HepG2 (cell line): ENCODE measurements around the gene KLHL12. TPM values are rescaled to one million over a fixed set of nuclear protein-coding genes. Genes with fewer than 3 reads are reported as not detected.

Source experiments
- ETV6 ChIP-seq: sonication (generic); formaldehyde crosslinking; conservative IDR thresholded peaks from 2 replicates; pipeline ENCODE4 v1.4.0; 2020; ENCODE audit warnings: missing genetic modification reagents
- FOXJ3 ChIP-seq: sonication (generic); formaldehyde crosslinking; IDR thresholded peaks from 2 replicates; pipeline ENCODE4 v1.4.0; 2020; ENCODE audit warnings: missing genetic modification reagents, mild to moderate bottlenecking, borderline replicate concordance
- GFI1 ChIP-seq: sonication (generic); formaldehyde crosslinking; IDR thresholded peaks from 2 replicates; pipeline ENCODE4 v1.5.0; 2020; ENCODE audit warnings: missing genetic modification reagents, mild to moderate bottlenecking, borderline replicate concordance
- IRX3 ChIP-seq: sonication (generic); formaldehyde crosslinking; IDR thresholded peaks from 2 replicates; pipeline ENCODE4 v1.8.1; 2023; ENCODE audit warnings: mild to moderate bottlenecking, low read depth, missing genetic modification reagents, borderline replicate concordance
- PHF21A ChIP-seq: sonication (generic); formaldehyde crosslinking; IDR thresholded peaks from 2 replicates; pipeline ENCODE4 v1.5.0; 2020; ENCODE audit warnings: mild to moderate bottlenecking, missing genetic modification reagents
- SMAD3 ChIP-seq: sonication (generic); formaldehyde crosslinking; IDR thresholded peaks from 2 replicates; pipeline ENCODE4 v1.4.0; 2020; ENCODE audit warnings: missing genetic modification reagents
- TAF1 ChIP-seq: sonication (generic); formaldehyde crosslinking; IDR thresholded peaks from 2 replicates; pipeline ENCODE4 v1.4.0; 2020; ENCODE audit warnings: missing genetic modification reagents
- U2AF2 ChIP-seq: fragments of 200-400 bp; formaldehyde crosslinking; IDR thresholded peaks from 2 replicates; pipeline ENCODE4 v1.6.1; 2017; ENCODE audit warnings: low read depth, mild to moderate bottlenecking, low read length
- ZNF253 ChIP-seq: sonication (generic); formaldehyde crosslinking; IDR thresholded peaks from 2 replicates; pipeline ENCODE4 v1.8.0; 2022; ENCODE audit warnings: mild to moderate bottlenecking, missing genetic modification reagents, borderline replicate concordance
- ZNF350 ChIP-seq: sonication (generic); formaldehyde crosslinking; IDR thresholded peaks from 2 replicates; pipeline ENCODE4 v1.4.0; 2020; ENCODE audit warnings: mild to moderate bottlenecking, low read depth, missing genetic modification reagents, borderline replicate concordance
- ZNF441 ChIP-seq: sonication (generic); formaldehyde crosslinking; IDR thresholded peaks from 2 replicates; pipeline ENCODE4 v1.7.0; 2021; ENCODE audit warnings: missing genetic modification reagents, borderline replicate concordance
- ZNF460 ChIP-seq: sonication (generic); formaldehyde crosslinking; IDR thresholded peaks from 2 replicates; pipeline ENCODE4 v1.5.1; 2020; ENCODE audit warnings: missing genetic modification reagents, mild to moderate bottlenecking, borderline replicate concordance
- ZNF781 ChIP-seq: sonication (generic); formaldehyde crosslinking; IDR thresholded peaks from 2 replicates; pipeline ENCODE4 v1.5.1; 2020; ENCODE audit warnings: borderline replicate concordance, mild to moderate bottlenecking, missing genetic modification reagents; ENCODE audit errors: not compliant biosample characterization
- ZNF879 ChIP-seq: sonication (generic); formaldehyde crosslinking; IDR thresholded peaks from 2 replicates; pipeline ENCODE4 v1.8.1; 2023; ENCODE audit warnings: missing genetic modification reagents
- polyA plus RNA-seq, 8 experiments: library from polyadenylated mRNA; depleted of rRNA in 3 of 8; stranded (reverse) in 7 of 8; unstranded in 1 of 8; fragments of >200 nt; fragmentation: Illumina TruSeq in 4 of 8; extraction: Trizol in 4 of 8; gene quantifications; 2 replicates each; pipeline versions ENCODE4 v1.2.1 to v1.2.3, GENCODE V29; 2011 to 2016; ENCODE audit warnings: low read depth in 4 of 8, missing spikeins in 1 of 8, mixed read lengths in 1 of 8; ENCODE audit not compliant: insufficient read depth in 1 of 8
- total RNA-seq, 5 experiments: library from RNA; depleted of rRNA; stranded (reverse); fragments of >200 nt; fragmentation: Illumina TruSeq; extraction: Trizol; gene quantifications; 2 replicates each; pipeline ENCODE4 v1.2.3, GENCODE V29; 2016; ENCODE audit warnings: low read depth in 1 of 5
- TF ChIP-seq, protein P1 (sequence below): sonication (generic); formaldehyde crosslinking; IDR thresholded peaks from 2 replicates; pipeline ENCODE4 v1.5.0; 2020; ENCODE audit warnings: missing genetic modification reagents
- TF ChIP-seq, protein P2 (sequence below): sonication (generic); formaldehyde crosslinking; IDR thresholded peaks from 2 replicates; pipeline ENCODE4 v1.5.0; 2020; ENCODE audit warnings: mild to moderate bottlenecking, missing genetic modification reagents, moderate library complexity
- TF ChIP-seq, protein P3 (sequence below): sonication (generic); formaldehyde crosslinking; IDR thresholded peaks from 2 replicates; pipeline ENCODE4 v1.4.0; 2020; ENCODE audit warnings: mild to moderate bottlenecking, missing genetic modification reagents

KLHL12 gene
- total and polyA plus RNA-seq, 2 of the 13 experiments (the other 11 are each of a cell fraction or from before 2014, with no cell fraction given): 19.2 to 25.2 TPM

DNA sequence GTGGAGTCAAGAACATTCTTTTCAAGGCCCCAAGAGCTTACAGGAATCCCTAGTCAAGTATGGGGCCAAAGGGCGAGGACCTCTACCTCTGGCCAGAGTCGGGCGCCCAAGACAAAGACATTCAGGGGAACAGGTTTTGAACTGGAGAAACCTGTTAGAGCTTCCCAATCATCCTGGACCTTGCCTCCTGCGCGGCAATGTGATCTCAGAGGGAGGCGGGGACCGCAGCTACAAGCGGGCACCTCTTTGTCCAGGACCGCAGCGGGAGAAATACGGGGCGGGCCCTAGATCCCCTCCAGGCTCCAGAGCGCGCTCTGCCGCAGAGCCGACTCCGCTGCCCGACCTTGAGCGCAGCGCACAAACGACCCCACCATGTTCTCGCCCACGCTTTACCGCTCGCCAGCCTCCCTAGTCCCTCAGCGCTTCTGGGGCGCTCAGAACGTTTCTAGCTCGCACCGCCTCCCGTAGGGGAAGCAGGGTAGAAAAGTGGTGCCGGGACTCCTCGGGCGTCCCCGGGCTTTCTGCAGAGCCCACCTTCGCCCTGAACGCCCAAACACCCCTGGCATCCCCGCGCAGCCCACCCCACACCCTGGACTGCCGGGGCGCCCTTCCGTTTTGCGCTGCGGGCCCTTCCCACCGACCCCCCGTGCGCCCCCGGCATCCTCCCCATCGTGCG is 66.2 kb downstream of the KLHL12 start (continued):
- TF ChIP-seq ZNF441 (CRISPR knock-in tag) (peak; percentile 23; the same call in 1 of the 2 replicates), ZNF879 (no peak), ZNF460 (CRISPR knock-in tag) (no peak), SMAD3 (CRISPR knock-in tag) (no peak), TAF1 (CRISPR knock-in tag) (peak; percentile 71), IRX3 (no peak), ETV6 (CRISPR knock-in tag) (no peak), FOXJ3 (CRISPR knock-in tag) (0 out of 2 replicates have a peak, but pooled peaks have one; percentile 24), ZNF781 (CRISPR knock-in tag) (no peak), ZNF350 (CRISPR knock-in tag) (peak; percentile 21; the same call in 1 of the 2 replicates), GFI1 (CRISPR knock-in tag) (no peak), PHF21A (CRISPR knock-in tag) (peak; percentile 78), ZNF253 (CRISPR knock-in tag) (no peak), U2AF2 (no peak)
- TF ChIP-seq, protein P1, sequence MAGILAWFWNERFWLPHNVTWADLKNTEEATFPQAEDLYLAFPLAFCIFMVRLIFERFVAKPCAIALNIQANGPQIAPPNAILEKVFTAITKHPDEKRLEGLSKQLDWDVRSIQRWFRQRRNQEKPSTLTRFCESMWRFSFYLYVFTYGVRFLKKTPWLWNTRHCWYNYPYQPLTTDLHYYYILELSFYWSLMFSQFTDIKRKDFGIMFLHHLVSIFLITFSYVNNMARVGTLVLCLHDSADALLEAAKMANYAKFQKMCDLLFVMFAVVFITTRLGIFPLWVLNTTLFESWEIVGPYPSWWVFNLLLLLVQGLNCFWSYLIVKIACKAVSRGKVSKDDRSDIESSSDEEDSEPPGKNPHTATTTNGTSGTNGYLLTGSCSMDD (CRISPR knock-in tag): no peak
- TF ChIP-seq, protein P2, sequence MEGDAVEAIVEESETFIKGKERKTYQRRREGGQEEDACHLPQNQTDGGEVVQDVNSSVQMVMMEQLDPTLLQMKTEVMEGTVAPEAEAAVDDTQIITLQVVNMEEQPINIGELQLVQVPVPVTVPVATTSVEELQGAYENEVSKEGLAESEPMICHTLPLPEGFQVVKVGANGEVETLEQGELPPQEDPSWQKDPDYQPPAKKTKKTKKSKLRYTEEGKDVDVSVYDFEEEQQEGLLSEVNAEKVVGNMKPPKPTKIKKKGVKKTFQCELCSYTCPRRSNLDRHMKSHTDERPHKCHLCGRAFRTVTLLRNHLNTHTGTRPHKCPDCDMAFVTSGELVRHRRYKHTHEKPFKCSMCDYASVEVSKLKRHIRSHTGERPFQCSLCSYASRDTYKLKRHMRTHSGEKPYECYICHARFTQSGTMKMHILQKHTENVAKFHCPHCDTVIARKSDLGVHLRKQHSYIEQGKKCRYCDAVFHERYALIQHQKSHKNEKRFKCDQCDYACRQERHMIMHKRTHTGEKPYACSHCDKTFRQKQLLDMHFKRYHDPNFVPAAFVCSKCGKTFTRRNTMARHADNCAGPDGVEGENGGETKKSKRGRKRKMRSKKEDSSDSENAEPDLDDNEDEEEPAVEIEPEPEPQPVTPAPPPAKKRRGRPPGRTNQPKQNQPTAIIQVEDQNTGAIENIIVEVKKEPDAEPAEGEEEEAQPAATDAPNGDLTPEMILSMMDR (CRISPR knock-in tag): peak; percentile 46
- TF ChIP-seq, protein P3, sequence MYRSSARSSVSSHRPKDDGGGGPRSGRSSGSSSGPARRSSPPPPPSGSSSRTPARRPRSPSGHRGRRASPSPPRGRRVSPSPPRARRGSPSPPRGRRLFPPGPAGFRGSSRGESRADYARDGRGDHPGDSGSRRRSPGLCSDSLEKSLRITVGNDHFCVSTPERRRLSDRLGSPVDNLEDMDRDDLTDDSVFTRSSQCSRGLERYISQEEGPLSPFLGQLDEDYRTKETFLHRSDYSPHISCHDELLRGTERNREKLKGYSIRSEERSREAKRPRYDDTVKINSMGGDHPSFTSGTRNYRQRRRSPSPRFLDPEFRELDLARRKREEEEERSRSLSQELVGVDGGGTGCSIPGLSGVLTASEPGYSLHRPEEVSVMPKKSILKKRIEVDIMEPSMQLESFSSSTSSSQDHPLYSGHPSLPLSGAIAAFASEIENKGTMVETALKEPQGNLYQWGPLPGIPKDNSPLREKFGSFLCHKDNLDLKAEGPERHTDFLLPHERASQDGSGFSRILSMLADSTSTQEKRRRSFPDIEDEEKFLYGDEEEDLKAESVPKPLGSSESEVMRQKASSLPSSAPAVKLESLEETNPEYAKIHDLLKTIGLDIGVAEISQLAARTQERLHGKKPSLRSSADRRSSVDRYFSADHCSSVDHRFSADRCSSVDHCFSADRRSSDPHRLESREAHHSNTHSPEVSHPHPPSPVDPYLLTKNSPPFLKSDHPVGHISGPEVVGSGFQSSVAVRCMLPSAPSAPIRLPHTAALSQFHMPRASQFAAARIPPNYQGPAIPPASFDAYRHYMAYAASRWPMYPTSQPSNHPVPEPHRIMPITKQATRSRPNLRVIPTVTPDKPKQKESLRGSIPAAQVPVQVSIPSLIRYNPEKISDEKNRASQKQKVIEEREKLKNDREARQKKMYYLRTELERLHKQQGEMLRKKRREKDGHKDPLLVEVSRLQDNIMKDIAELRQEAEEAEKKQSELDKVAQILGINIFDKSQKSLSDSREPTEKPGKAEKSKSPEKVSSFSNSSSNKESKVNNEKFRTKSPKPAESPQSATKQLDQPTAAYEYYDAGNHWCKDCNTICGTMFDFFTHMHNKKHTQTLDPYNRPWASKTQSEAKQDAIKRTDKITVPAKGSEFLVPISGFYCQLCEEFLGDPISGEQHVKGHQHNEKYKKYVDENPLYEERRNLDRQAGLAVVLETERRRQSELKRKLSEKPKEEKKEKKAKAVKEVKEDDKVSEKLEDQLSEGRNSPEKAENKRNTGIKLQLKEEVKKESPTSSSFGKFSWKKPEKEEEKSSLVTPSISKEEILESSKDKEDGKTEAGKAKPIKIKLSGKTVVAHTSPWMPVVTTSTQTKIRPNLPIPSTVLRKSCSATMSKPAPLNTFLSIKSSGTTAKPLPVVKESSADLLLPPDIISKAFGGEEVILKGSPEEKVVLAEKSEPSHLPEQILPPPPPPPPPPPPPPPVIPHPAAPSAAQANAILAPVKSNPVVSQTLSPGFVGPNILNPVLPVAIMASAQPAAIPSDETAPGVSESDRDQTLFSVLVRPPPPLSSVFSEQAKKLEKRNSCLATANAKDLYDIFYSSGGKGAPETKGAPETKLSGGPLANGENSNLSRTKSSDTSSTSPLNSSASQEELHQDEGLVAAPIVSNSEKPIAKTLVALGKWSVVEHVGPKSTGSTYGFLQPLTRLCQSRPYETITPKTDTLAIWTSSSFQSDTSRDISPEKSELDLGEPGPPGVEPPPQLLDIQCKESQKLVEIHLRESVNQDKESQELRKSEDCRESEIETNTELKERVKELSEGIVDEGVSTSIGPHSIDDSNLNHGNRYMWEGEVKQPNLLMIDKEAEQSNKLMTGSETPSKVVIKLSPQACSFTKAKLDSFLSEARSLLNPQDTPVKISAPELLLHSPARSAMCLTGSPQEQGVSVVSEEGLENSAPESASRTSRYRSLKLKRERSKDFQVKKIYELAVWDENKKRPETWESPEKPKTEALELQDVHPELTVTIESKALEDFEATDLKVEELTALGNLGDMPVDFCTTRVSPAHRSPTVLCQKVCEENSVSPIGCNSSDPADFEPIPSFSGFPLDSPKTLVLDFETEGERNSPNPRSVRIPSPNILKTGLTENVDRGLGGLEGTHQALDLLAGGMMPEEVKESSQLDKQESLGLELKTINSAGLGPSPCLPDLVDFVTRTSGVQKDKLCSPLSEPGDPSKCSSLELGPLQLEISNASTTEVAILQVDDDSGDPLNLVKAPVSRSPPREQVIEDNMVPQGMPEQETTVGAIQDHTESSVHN (CRISPR knock-in tag): no peak
